ENCODE data around the gene IPO9.

DNA sequence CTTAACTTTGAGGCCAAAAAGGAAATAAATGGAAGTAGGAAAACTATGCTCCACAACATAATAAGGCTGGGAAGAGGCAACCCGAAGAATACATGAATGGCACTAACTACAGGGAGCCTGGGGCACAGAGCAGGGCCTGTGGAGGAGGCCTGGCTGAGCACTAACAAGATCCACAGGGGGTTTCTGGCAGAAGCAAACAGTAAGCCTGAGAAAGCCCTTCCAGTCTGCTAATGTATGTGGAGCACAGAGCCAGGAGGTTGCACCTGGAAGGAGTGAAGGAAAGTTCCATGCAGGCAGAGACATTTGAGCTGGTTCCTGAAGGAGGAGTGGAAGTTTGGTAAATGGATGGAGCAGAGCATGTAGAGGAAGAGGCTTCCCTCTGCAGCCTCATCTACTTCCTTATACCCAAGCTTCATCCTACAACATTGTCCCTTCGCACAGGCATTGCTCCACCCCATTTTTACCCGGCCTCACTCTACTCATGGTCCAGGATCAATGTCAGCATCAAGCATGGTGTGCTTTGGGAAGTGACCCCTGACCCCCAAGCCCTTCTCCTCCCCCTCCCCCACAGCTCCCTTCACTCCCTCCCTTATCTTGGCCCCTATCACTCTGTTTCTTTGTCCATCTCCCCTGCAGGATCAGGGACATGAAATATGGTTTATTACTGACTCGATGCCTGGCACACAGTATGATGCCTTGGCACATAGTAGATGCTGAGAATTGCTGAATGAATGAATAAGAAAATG, 83.0 kb downstream of the IPO9 start:
- TF ChIP-seq EZH2 (IDR thresholded peaks at IDR 0.05; ENCODE audit: low read length) (no peak), CTCF (optimal IDR thresholded peaks at IDR 0.05 in 1 of 3, IDR thresholded peaks at IDR 0.05 in 1 of 3, conservative IDR thresholded peaks at IDR 0.05 in 1 of 3; ENCODE audit: extremely low read depth in 1 of 3, insufficient read depth in 2 of 3, low read length in 3 of 3) (no peak)
